NCI-H2107 (cell line): ENCODE results near the gene ADAMTS16.
"Not testable (repeated sequence)": the region's sequence is repeated elsewhere in the genome, so short reads cannot be mapped to it uniquely, and the experiment has no call there.

Experiments
- DNase-seq: peaks from one replicate; lab custom pipeline; 2025; lab: John Stamatoyannopoulos, UW

ADAMTS16 gene

GRCh38 chr5:5139777-5140478 lies at the start of gene ADAMTS16:
ADAMTS16 (plus strand) TSS chr5:5140330; CDS start chr5:5140468, 138 bp downstream.
- DNase-seq: no peak

GRCh38 chr5:5092149-5092548 lies 48.0 kb upstream of the ADAMTS16 start:
- DNase-seq: no peak

- DNase-seq: no peak
Observed at GRCh38 chr5:5100635-5101034, 39.5 kb upstream of the ADAMTS16 start.

- DNase-seq: no peak
Observed at GRCh38 chr5:5101676-5102075, 38.5 kb upstream of the ADAMTS16 start.

GRCh38 chr5:5103245-5103644 lies 36.9 kb upstream of the ADAMTS16 start:
- no peak for DNase-seq

- no peak for DNase-seq
Observed at GRCh38 chr5:5104550-5104949, 35.6 kb upstream of the ADAMTS16 start.

GRCh38 chr5:5105531-5105930 lies 34.6 kb upstream of the ADAMTS16 start:
- no peak for DNase-seq

- no peak for DNase-seq
Observed at GRCh38 chr5:5116956-5117355, 23.2 kb upstream of the ADAMTS16 start.

- no peak for DNase-seq
Observed at GRCh38 chr5:5122776-5123175, 17.4 kb upstream of the ADAMTS16 start.

GRCh38 chr5:5124231-5124630 lies 15.9 kb upstream of the ADAMTS16 start:
- no peak for DNase-seq

GRCh38 chr5:5126444-5126843 lies 13.7 kb upstream of the ADAMTS16 start:
- DNase-seq: no peak

- no peak for DNase-seq
Observed at GRCh38 chr5:5128766-5129165, 11.4 kb upstream of the ADAMTS16 start.

GRCh38 chr5:5132234-5132633 lies 7.9 kb upstream of the ADAMTS16 start:
- DNase-seq: no peak

GRCh38 chr5:5132693-5133295 lies 7.3 kb upstream of the ADAMTS16 start:
- no peak for DNase-seq

GRCh38 chr5:5134107-5134506 lies 6.0 kb upstream of the ADAMTS16 start:
- DNase-seq: no peak

GRCh38 chr5:5135957-5136676 lies 4.0 kb upstream of the ADAMTS16 start:
- DNase-seq: no peak

GRCh38 chr5:5137851-5138250 lies 2.3 kb upstream of the ADAMTS16 start:
- DNase-seq: not testable (repeated sequence)

GRCh38 chr5:5139336-5139776 lies 774 bp upstream of the ADAMTS16 start:
- DNase-seq: no peak

- no peak for DNase-seq
Observed at GRCh38 chr5:5140479-5141338, 579 bp downstream of the ADAMTS16 start.

GRCh38 chr5:5141339-5141599 lies 1.1 kb downstream of the ADAMTS16 start:
- no peak for DNase-seq

GRCh38 chr5:5141625-5142525 lies 1.7 kb downstream of the ADAMTS16 start:
- peak; percentile 54 for DNase-seq
